ENCODE results near the gene LUZP1.

LUZP1 gene

GRCh38 chr1:23133587-23133986, 35.1 kb downstream of the LUZP1 start:
- Histone ChIP-seq H3K36me3 (ENCODE audit: control insufficient read depth, insufficient read depth, low read length) (no peaks in the 10 kb centered on the region), H3K9me3 (ENCODE audit: control insufficient read depth, low read length) (no peaks in the 10 kb centered on the region), H3K27ac (ENCODE audit: insufficient read depth, low read length, poor library complexity, severe bottlenecking) (no peak overlapping the region), H3K4me1 (ENCODE audit: control insufficient read depth, insufficient read depth, low read length, poor library complexity, severe bottlenecking) (no peaks in the 10 kb centered on the region), H3K27me3 (replicated peaks; ENCODE audit: control insufficient read depth, insufficient read depth, low read length, poor library complexity, severe bottlenecking) (no peaks in the 10 kb centered on the region), H3K4me3 (ENCODE audit: insufficient read depth, low read depth, low read length, poor library complexity, severe bottlenecking) (no peak overlapping the region)
- no peak for DNase-seq

GRCh38 chr1:23132033-23132432, 36.6 kb downstream of the LUZP1 start:
- H3K27ac ChIP-seq (ENCODE audit: insufficient read depth, low read length, poor library complexity, severe bottlenecking), result no peak overlapping the region
- no peak overlapping the region for H3K4me3 ChIP-seq (ENCODE audit: insufficient read depth, low read depth, low read length, poor library complexity, severe bottlenecking)
- DNase-seq, result no peak
- H3K27me3 ChIP-seq (replicated peaks; ENCODE audit: control insufficient read depth, insufficient read depth, low read length, poor library complexity, severe bottlenecking), result no peaks in the 10 kb centered on the region
- no peaks in the 10 kb centered on the region for H3K36me3 ChIP-seq (ENCODE audit: control insufficient read depth, insufficient read depth, low read length)
- no peaks in the 10 kb centered on the region for H3K4me1 ChIP-seq (ENCODE audit: control insufficient read depth, insufficient read depth, low read length, poor library complexity, severe bottlenecking)
- H3K9me3 ChIP-seq (ENCODE audit: control insufficient read depth, low read length), result no peaks in the 10 kb centered on the region

- Histone ChIP-seq H3K27me3 (replicated peaks; ENCODE audit: control insufficient read depth, insufficient read depth, low read length, poor library complexity, severe bottlenecking) (no peaks in the 10 kb centered on the region), H3K4me3 (ENCODE audit: insufficient read depth, low read depth, low read length, poor library complexity, severe bottlenecking) (no peak overlapping the region), H3K4me1 (ENCODE audit: control insufficient read depth, insufficient read depth, low read length, poor library complexity, severe bottlenecking) (no peaks in the 10 kb centered on the region), H3K27ac (ENCODE audit: insufficient read depth, low read length, poor library complexity, severe bottlenecking) (no peak overlapping the region), H3K9me3 (ENCODE audit: control insufficient read depth, low read length) (no peaks in the 10 kb centered on the region), H3K36me3 (ENCODE audit: control insufficient read depth, insufficient read depth, low read length) (no peaks in the 10 kb centered on the region)
- DNase-seq, result no peak
These were observed 38.8 kb downstream of the LUZP1 start for GRCh38 chr1:23129846-23130245.

GRCh38 chr1:23126801-23127200, 41.9 kb downstream of the LUZP1 start:
- no peak for DNase-seq
- Histone ChIP-seq H3K4me1 (ENCODE audit: control insufficient read depth, insufficient read depth, low read length, poor library complexity, severe bottlenecking) (no peaks in the 10 kb centered on the region), H3K27ac (ENCODE audit: insufficient read depth, low read length, poor library complexity, severe bottlenecking) (no peak overlapping the region), H3K27me3 (replicated peaks; ENCODE audit: control insufficient read depth, insufficient read depth, low read length, poor library complexity, severe bottlenecking) (no peaks in the 10 kb centered on the region), H3K9me3 (ENCODE audit: control insufficient read depth, low read length) (no peaks in the 10 kb centered on the region), H3K4me3 (ENCODE audit: insufficient read depth, low read depth, low read length, poor library complexity, severe bottlenecking) (no peak overlapping the region), H3K36me3 (ENCODE audit: control insufficient read depth, insufficient read depth, low read length) (no peaks in the 10 kb centered on the region)

- Histone ChIP-seq H3K4me1 (ENCODE audit: control insufficient read depth, insufficient read depth, low read length, poor library complexity, severe bottlenecking) (no peaks in the 10 kb centered on the region), H3K4me3 (ENCODE audit: insufficient read depth, low read depth, low read length, poor library complexity, severe bottlenecking) (no peak overlapping the region), H3K9me3 (ENCODE audit: control insufficient read depth, low read length) (no peaks in the 10 kb centered on the region), H3K27ac (ENCODE audit: insufficient read depth, low read length, poor library complexity, severe bottlenecking) (no peak overlapping the region), H3K36me3 (ENCODE audit: control insufficient read depth, insufficient read depth, low read length) (no peaks in the 10 kb centered on the region), H3K27me3 (replicated peaks; ENCODE audit: control insufficient read depth, insufficient read depth, low read length, poor library complexity, severe bottlenecking) (no peaks in the 10 kb centered on the region)
- DNase-seq, result no peak
These were observed 42.5 kb downstream of the LUZP1 start for GRCh38 chr1:23126200-23126599.

- Histone ChIP-seq H3K27ac (ENCODE audit: insufficient read depth, low read length, poor library complexity, severe bottlenecking) (no peak overlapping the region), H3K27me3 (replicated peaks; ENCODE audit: control insufficient read depth, insufficient read depth, low read length, poor library complexity, severe bottlenecking) (no peaks in the 10 kb centered on the region), H3K36me3 (ENCODE audit: control insufficient read depth, insufficient read depth, low read length) (no peaks in the 10 kb centered on the region), H3K4me3 (ENCODE audit: insufficient read depth, low read depth, low read length, poor library complexity, severe bottlenecking) (no peak overlapping the region), H3K9me3 (ENCODE audit: control insufficient read depth, low read length) (no peaks in the 10 kb centered on the region), H3K4me1 (ENCODE audit: control insufficient read depth, insufficient read depth, low read length, poor library complexity, severe bottlenecking) (peaks cover 3% of the 10 kb centered on the region)
- DNase-seq, result no peak
These were observed 43.2 kb downstream of the LUZP1 start for GRCh38 chr1:23125489-23125888.

GRCh38 chr1:23124259-23125026, 44.2 kb downstream of the LUZP1 start:
- no peak overlapping the region for H3K27ac ChIP-seq (ENCODE audit: insufficient read depth, low read length, poor library complexity, severe bottlenecking)
- peaks cover 10% of the 10 kb centered on the region for H3K4me1 ChIP-seq (ENCODE audit: control insufficient read depth, insufficient read depth, low read length, poor library complexity, severe bottlenecking)
- no peak for DNase-seq
- H3K9me3 ChIP-seq (ENCODE audit: control insufficient read depth, low read length), result no peaks in the 10 kb centered on the region
- no peaks in the 10 kb centered on the region for H3K36me3 ChIP-seq (ENCODE audit: control insufficient read depth, insufficient read depth, low read length)
- no peaks in the 10 kb centered on the region for H3K27me3 ChIP-seq (replicated peaks; ENCODE audit: control insufficient read depth, insufficient read depth, low read length, poor library complexity, severe bottlenecking)
- H3K4me3 ChIP-seq (ENCODE audit: insufficient read depth, low read depth, low read length, poor library complexity, severe bottlenecking), result no peak overlapping the region

GRCh38 chr1:23123528-23123927, 45.1 kb downstream of the LUZP1 start:
- H3K4me1 ChIP-seq (ENCODE audit: control insufficient read depth, insufficient read depth, low read length, poor library complexity, severe bottlenecking), result peaks cover 11% of the 10 kb centered on the region
- no peaks in the 10 kb centered on the region for H3K27me3 ChIP-seq (replicated peaks; ENCODE audit: control insufficient read depth, insufficient read depth, low read length, poor library complexity, severe bottlenecking)
- no peaks in the 10 kb centered on the region for H3K9me3 ChIP-seq (ENCODE audit: control insufficient read depth, low read length)
- no peak overlapping the region for H3K4me3 ChIP-seq (ENCODE audit: insufficient read depth, low read depth, low read length, poor library complexity, severe bottlenecking)
- no peaks in the 10 kb centered on the region for H3K36me3 ChIP-seq (ENCODE audit: control insufficient read depth, insufficient read depth, low read length)
- no peak overlapping the region for H3K27ac ChIP-seq (ENCODE audit: insufficient read depth, low read length, poor library complexity, severe bottlenecking)
- DNase-seq, result no peak

- Histone ChIP-seq H3K4me3 (ENCODE audit: insufficient read depth, low read depth, low read length, poor library complexity, severe bottlenecking) (no peak overlapping the region), H3K27me3 (replicated peaks; ENCODE audit: control insufficient read depth, insufficient read depth, low read length, poor library complexity, severe bottlenecking) (no peaks in the 10 kb centered on the region), H3K4me1 (ENCODE audit: control insufficient read depth, insufficient read depth, low read length, poor library complexity, severe bottlenecking) (peaks cover 11% of the 10 kb centered on the region), H3K27ac (ENCODE audit: insufficient read depth, low read length, poor library complexity, severe bottlenecking) (no peak overlapping the region), H3K9me3 (ENCODE audit: control insufficient read depth, low read length) (no peaks in the 10 kb centered on the region), H3K36me3 (ENCODE audit: control insufficient read depth, insufficient read depth, low read length) (no peaks in the 10 kb centered on the region)
- DNase-seq, result no peak
These were observed 45.9 kb downstream of the LUZP1 start for GRCh38 chr1:23122796-23123195.

- DNase-seq, result no peak
- no peak overlapping the region for H3K27ac ChIP-seq (ENCODE audit: insufficient read depth, low read length, poor library complexity, severe bottlenecking)
- no peak overlapping the region for H3K4me3 ChIP-seq (ENCODE audit: insufficient read depth, low read depth, low read length, poor library complexity, severe bottlenecking)
- peaks cover 15% of the 10 kb centered on the region for H3K4me1 ChIP-seq (ENCODE audit: control insufficient read depth, insufficient read depth, low read length, poor library complexity, severe bottlenecking)
- H3K27me3 ChIP-seq (replicated peaks; ENCODE audit: control insufficient read depth, insufficient read depth, low read length, poor library complexity, severe bottlenecking), result no peaks in the 10 kb centered on the region
- no peaks in the 10 kb centered on the region for H3K9me3 ChIP-seq (ENCODE audit: control insufficient read depth, low read length)
- H3K36me3 ChIP-seq (ENCODE audit: control insufficient read depth, insufficient read depth, low read length), result no peaks in the 10 kb centered on the region
These were observed 46.5 kb downstream of the LUZP1 start for GRCh38 chr1:23122023-23122748.

Measured in effector memory CD4-positive, alpha-beta T cell (primary cell).